ENCODE results near the gene PLA2G6. TPM values are rescaled to one million over a fixed set of nuclear protein-coding genes. Genes with fewer than 3 reads are reported as not detected.
"Not testable (repeated sequence)": the region's sequence is repeated elsewhere in the genome, so short reads cannot be mapped to it uniquely, and the experiment has no call there.

PLA2G6 gene
- total RNA-seq, 2 experiments from 2014 or later, result 41.1 to 71.4 TPM

- CTCF ChIA-PET, result interaction anchor here (0.6 kb wide), 1 partner anchor 127 kb away, joined by 3 read pairs; no protein-coding TSS in a partner anchor
- no peak for DNase-seq
- no peaks in the 10 kb centered on the region for H3K9me3 Mint-ChIP-seq (ENCODE audit: low read depth)
These were observed 100.6 kb downstream of the PLA2G6 start for GRCh38 chr22:38080850-38081635.

GRCh38 chr22:38080474-38080849 is 101.2 kb downstream of the PLA2G6 start:
- DNase-seq (no peak), ATAC-seq (no peak)
- Mint-ChIP-seq H3K4me1 (peaks cover 4% of the 10 kb centered on the region), H3K36me3 (no peaks in the 10 kb centered on the region), H3K27me3 (peaks cover 31% of the 10 kb centered on the region), H3K4me3 (no peak overlapping the region), H3K9me3 (ENCODE audit: low read depth) (no peaks in the 10 kb centered on the region), H3K27ac (no peak overlapping the region)
- CTCF ChIA-PET, result no interaction called here

More at GRCh38 chr22:38080850-38081635, 100.6 kb downstream of the PLA2G6 start:
- Mint-ChIP-seq H3K27ac (no peak overlapping the region), H3K4me1 (peaks cover 4% of the 10 kb centered on the region), H3K36me3 (no peaks in the 10 kb centered on the region), H3K27me3 (peaks cover 31% of the 10 kb centered on the region), H3K4me3 (no peak overlapping the region)
- peak; percentile 37 for ATAC-seq

DNA sequence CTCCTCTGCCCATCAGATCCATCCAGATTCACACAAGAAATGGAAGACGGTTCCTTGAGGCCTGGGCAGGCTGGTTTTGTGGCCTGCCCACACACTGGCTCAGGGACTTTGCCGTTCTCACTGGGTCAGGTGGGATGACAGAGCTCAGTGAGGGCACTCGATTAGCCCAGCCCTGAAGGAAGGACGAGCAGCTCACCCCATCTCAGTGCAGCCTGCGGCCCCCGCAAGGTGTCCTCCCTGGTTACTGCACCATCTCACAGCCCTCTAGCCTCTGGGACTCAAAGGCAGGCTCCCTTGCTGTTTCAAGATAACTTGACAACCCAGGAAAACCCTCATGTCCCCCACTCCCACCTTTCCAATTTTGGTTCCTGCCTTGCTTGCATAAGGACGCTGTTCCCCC is 101.8 kb downstream of the PLA2G6 start:
- CTCF ChIA-PET, result no interaction called here
- DNase-seq (no peak), ATAC-seq (no peak)
- Mint-ChIP-seq H3K4me1 (peaks cover 4% of the 10 kb centered on the region), H3K36me3 (no peaks in the 10 kb centered on the region), H3K27me3 (peaks cover 31% of the 10 kb centered on the region), H3K27ac (no peak overlapping the region), H3K9me3 (ENCODE audit: low read depth) (no peaks in the 10 kb centered on the region), H3K4me3 (no peak overlapping the region)

DNA sequence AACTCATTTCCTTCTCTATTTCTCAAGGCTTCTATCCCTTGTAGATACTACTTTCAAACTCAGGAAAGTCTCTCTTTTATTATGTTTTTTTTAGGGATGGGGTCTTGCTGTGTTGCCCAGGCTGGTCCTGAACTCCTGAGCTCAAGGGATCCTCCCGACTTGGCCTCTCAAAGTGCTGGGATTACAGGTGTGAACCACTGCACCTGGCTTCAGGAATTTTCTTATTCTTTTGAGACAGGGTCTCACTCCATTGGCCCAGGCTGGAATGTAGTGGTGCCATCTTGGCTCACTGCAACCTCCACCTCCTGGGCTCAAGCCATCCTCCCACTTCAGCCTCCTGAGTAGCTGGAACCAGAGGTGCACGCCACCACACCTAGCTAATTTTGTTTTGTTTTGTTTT is 102.4 kb downstream of the PLA2G6 start:
- CTCF ChIA-PET; H3K4me3 Mint-ChIP-seq; ATAC-seq; H3K27ac Mint-ChIP-seq; H3K9me3 Mint-ChIP-seq (ENCODE audit: low read depth); H3K4me1 Mint-ChIP-seq; H3K36me3 Mint-ChIP-seq; DNase-seq: not testable (repeated sequence)
- H3K27me3 Mint-ChIP-seq, result peaks cover 31% of the 10 kb centered on the region

- Mint-ChIP-seq H3K27me3 (peaks cover 30% of the 10 kb centered on the region), H3K9me3 (ENCODE audit: low read depth) (no peaks in the 10 kb centered on the region), H3K4me3 (no peak overlapping the region), H3K27ac (no peak overlapping the region), H3K36me3 (no peaks in the 10 kb centered on the region), H3K4me1 (peaks cover 4% of the 10 kb centered on the region)
- CTCF ChIA-PET, result no interaction called here
- DNase-seq, result no peak
- ATAC-seq, result no peak
These were observed 103.4 kb downstream of the PLA2G6 start for GRCh38 chr22:38078046-38078840.

DNA sequence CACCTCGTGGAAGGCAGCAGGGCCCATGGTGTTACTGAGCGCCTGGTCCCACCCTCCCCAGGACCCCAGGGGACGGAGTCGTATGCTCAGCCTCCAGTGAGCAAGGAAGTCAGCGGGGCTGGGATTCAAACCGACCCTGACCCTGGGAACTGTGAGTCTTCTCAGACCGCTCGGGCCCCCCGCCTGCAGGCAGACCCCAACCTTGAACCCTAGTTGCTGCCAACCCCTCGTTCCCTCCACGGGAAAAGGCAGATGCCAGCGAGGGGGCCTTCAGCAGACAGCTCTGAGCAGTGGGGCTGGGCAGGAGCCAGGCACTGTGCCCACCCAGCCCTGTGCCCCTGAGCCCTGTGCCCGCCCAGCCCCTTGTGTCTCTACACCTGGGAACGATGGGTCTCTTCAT is 104.0 kb downstream of the PLA2G6 start:
- no peak for ATAC-seq
- Mint-ChIP-seq H3K36me3 (peaks cover 2% of the 10 kb centered on the region), H3K27me3 (peaks cover 25% of the 10 kb centered on the region), H3K4me1 (peaks cover 4% of the 10 kb centered on the region), H3K9me3 (ENCODE audit: low read depth) (no peaks in the 10 kb centered on the region), H3K4me3 (no peak overlapping the region), H3K27ac (no peak overlapping the region)
- no peak for DNase-seq
- CTCF ChIA-PET, result no interaction called here

DNA sequence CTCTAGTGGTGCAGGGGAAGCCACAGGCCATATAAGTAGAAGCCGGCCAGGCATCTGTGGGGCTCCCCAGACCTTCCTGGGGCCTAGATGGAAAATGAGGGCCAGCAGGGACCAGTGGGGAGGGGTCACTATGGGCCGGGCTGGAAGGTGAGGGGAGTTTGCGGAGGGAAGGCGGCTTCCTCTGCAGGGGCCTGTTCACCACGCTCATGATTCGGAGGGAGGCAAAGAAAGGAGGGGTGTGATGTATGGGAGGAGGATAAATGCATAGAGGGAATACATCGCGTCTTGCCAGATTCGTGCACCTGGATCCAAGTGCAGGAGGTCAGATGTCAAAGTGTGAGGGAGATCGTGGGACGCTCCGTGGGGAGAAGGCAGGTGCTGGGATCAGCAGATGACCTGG is 104.5 kb downstream of the PLA2G6 start:
- peaks cover 4% of the 10 kb centered on the region for H3K4me1 Mint-ChIP-seq
- no peak overlapping the region for H3K4me3 Mint-ChIP-seq
- no peak for DNase-seq
- H3K27ac Mint-ChIP-seq, result no peak overlapping the region
- CTCF ChIA-PET, result no interaction called here
- ATAC-seq, result no peak
- peaks cover 2% of the 10 kb centered on the region for H3K36me3 Mint-ChIP-seq
- peaks cover 21% of the 10 kb centered on the region for H3K27me3 Mint-ChIP-seq
- no peaks in the 10 kb centered on the region for H3K9me3 Mint-ChIP-seq (ENCODE audit: low read depth)

- peaks cover 16% of the 10 kb centered on the region for H3K27me3 Mint-ChIP-seq
These were observed 105.7 kb downstream of the PLA2G6 start for GRCh38 chr22:38075961-38076360.

DNA sequence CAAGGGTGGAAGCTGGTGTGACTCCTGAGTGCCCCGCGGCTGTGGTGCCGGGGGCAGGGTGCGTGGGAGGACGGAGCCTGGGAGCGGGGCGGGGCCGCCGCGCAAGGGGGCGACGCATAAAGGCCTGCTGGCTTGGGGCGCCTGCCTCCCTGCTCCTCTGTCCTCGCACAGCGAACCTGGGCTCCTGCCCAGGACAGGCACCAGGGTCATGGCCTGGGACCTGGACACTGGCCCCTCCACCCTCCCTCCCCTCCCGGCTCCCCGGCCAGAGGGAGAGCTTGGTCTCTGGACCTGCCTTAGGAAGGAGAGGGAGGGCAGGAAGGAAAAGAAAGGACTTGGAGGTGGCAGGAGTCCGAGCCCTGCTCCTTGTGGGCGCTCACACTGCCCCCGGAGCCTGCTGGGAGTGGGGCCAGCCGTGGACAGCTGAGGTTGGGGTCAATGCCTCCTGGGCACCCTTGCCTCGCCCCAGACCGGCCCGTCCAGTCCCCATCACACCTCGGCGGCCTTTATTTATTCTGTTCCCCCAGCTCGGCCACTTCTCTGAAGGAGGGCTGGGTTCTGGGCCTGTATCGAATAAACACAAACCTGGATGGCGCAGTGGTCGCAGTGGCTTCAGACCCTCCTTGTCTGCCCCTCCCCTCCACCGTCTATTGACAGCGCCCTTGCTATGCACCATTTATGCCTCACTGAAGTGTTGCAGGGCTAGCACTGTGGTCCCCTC is 106.4 kb downstream of the PLA2G6 start:
- Mint-ChIP-seq H3K27ac (no peak overlapping the region), H3K4me3 (no peak overlapping the region), H3K36me3 (peaks cover 2% of the 10 kb centered on the region), H3K27me3 (peaks cover 9% of the 10 kb centered on the region), H3K4me1 (no peaks in the 10 kb centered on the region), H3K9me3 (ENCODE audit: low read depth) (no peaks in the 10 kb centered on the region)
- DNase-seq, result no peak
- CTCF ChIA-PET, result interaction anchor here (1.1 kb wide), 1 partner anchor 23 kb away, joined by 3 read pairs; no protein-coding TSS in a partner anchor
- ATAC-seq, result peak; percentile 20

More at GRCh38 chr22:38075961-38076360, 105.7 kb downstream of the PLA2G6 start:
- Mint-ChIP-seq H3K4me3 (no peak overlapping the region), H3K9me3 (ENCODE audit: low read depth) (no peaks in the 10 kb centered on the region), H3K36me3 (peaks cover 2% of the 10 kb centered on the region), H3K4me1 (no peaks in the 10 kb centered on the region), H3K27ac (no peak overlapping the region)
- CTCF ChIA-PET, result interaction anchor here (1.1 kb wide), 1 partner anchor 24 kb away, joined by 3 read pairs; no protein-coding TSS in a partner anchor
- DNase-seq (no peak), ATAC-seq (no peak)

DNA sequence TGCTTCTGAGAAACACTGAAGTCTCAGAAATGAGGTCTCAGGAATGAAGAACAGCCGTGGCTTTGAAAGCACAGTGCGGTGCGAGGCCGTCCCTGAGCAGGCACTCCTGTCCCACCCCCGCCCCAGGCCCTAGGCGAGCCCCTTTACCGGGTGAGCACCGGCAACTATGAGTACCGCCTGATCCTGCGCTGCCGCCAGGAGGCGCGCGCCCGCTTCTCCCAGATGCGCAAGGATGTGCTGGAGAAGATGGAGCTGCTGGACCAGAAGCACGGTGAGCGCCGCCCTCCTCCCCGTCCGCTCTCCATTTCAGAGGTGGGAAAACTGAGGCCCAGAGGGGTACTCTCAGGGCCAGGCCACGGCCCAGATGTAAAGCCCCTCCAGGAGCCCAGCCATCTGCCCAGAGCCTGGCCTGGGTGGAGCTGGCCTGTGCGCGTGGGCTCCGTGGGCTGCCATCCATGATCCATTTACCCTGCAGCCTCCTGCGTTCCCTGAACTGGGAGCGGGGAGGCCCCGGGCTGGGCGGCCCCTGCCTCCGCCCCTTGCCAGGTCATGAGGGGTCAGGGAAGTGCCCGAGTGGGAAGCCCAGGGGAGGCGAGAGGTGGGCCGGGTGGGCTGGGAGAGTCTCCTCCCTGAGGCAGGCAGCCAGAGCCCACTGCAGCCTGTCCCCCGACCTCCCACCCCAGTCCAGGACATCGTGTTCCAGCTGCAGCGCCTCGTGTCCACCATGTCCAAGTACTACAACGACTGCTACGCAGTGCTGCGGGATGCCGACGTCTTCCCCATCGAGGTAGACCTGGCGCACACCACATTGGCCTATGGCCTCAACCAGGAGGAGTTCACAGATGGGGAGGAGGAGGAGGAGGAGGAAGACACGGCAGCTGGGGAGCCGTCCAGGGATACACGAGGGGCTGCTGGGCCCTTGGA is 107.2 kb downstream of the PLA2G6 start:
- CTCF ChIA-PET, result no interaction called here
- DNase-seq (no peak), ATAC-seq (no peak)
- Mint-ChIP-seq H3K9me3 (ENCODE audit: low read depth) (no peaks in the 10 kb centered on the region), H3K27ac (no peak overlapping the region), H3K4me1 (no peaks in the 10 kb centered on the region), H3K4me3 (no peak overlapping the region), H3K27me3 (peaks cover 1% of the 10 kb centered on the region), H3K36me3 (peaks cover 2% of the 10 kb centered on the region)

- no peak overlapping the region for H3K27ac Mint-ChIP-seq
- no peaks in the 10 kb centered on the region for H3K9me3 Mint-ChIP-seq (ENCODE audit: low read depth)
- DNase-seq, result no peak
- no peak overlapping the region for H3K4me3 Mint-ChIP-seq
- no peak for ATAC-seq
- no peaks in the 10 kb centered on the region for H3K27me3 Mint-ChIP-seq
- H3K36me3 Mint-ChIP-seq, result peaks cover 2% of the 10 kb centered on the region
- H3K4me1 Mint-ChIP-seq, result no peaks in the 10 kb centered on the region
- CTCF ChIA-PET, result no interaction called here
These were observed 108.2 kb downstream of the PLA2G6 start for GRCh38 chr22:38073150-38074130.

All from activated CD8-positive, alpha-beta memory T cell treated with anti-CD3 and anti-CD28 coated beads, Interleukin-2, amount 10 ng/mL, durations not matched to agents 7 days and 5 days (primary cell).